ENCODE data around the gene RFTN1.

The RFTN1 gene

DNA sequence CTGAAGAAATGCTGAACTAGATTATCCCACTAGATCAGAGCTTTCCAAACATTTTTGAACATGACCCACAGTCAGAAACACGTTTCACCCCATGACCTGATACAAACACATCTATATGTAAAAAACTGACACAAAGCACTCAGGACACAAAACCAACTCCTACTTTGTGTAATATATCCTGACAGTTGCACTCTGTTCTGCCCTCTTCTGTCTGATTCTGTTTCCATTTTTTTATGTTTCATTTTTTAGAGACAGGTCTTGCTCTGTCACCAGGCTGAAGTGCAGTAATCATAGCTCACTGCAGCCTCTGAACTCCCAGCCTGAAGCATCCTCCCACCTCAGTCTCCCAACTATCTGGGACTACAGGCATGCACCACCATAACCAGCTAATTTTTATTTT, 15.8 kb upstream of the RFTN1 start:
- DNase-seq (ENCODE audit: low read depth in 2 of 2) = no peak

DNA sequence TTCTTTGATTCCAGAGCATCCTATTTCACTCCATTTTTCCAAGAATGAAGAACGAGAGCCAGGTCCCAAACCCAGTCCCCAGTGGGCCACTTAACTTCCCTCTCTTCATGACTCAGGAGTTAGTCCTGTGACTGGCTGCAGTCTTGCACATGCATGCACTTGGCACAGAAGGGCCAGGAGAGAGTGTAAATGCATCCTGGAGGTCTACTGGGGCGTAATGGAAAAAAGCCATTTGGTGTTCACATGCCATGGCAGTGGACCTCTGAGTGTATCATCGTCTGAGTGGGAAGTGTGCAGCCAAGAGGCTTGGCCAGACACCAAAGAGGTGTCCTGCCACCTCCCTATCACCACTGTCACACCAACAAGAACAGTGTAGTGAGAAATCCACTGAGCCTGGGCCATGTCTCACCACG, 15.1 kb upstream of the RFTN1 start:
- DNase-seq (ENCODE audit: low read depth in 2 of 2) = no peak

GRCh38 chr3:16528106-16528505, 14.6 kb upstream of the RFTN1 start:
- no peak for DNase-seq (ENCODE audit: low read depth in 2 of 2)

GRCh38 chr3:16524196-16524595, 10.7 kb upstream of the RFTN1 start:
- no peak for DNase-seq (ENCODE audit: low read depth in 2 of 2)

DNA sequence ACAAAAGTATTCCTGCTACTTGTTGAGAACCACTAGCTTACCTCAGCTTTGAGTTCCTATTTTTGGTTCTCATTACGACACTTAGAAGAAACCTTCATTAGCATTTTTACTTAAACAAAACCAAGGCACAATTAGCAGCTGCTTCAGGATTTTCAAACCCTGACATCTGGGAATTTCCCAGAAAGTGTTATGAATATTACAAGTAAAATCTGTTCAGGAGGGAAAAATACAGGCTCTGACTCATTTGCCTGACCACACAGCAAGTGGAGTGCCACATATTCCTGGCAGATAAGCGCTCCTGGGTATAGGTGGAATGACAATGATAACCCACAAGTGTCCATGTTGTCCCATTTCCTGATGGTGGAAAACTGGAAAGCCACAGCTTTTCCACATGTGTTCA, 10.3 kb upstream of the RFTN1 start:
- no peak for DNase-seq (ENCODE audit: low read depth in 2 of 2)

DNA sequence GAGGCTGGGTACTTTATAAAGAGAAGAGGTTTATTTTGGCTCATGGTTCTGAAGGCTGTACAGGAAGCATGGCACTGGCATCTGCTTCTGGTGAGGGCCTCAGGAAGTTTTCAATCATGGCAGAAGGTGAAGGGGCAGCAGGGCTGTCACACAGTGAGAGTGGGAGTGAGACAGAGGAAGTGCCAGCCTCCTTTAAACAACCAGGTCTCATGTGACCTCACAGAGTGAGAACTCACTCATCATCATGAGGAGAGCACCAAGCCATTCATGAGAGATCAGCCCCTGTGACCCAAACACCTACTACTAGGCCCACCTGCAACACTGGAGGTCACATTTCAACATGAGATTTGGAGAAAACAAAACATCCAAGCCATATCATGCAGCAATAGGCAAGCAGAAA, 9.3 kb upstream of the RFTN1 start:
- DNase-seq (ENCODE audit: low read depth in 2 of 2) = no peak

GRCh38 chr3:16520970-16521881, 7.7 kb upstream of the RFTN1 start:
- no peak for DNase-seq (ENCODE audit: low read depth in 2 of 2)

DNA sequence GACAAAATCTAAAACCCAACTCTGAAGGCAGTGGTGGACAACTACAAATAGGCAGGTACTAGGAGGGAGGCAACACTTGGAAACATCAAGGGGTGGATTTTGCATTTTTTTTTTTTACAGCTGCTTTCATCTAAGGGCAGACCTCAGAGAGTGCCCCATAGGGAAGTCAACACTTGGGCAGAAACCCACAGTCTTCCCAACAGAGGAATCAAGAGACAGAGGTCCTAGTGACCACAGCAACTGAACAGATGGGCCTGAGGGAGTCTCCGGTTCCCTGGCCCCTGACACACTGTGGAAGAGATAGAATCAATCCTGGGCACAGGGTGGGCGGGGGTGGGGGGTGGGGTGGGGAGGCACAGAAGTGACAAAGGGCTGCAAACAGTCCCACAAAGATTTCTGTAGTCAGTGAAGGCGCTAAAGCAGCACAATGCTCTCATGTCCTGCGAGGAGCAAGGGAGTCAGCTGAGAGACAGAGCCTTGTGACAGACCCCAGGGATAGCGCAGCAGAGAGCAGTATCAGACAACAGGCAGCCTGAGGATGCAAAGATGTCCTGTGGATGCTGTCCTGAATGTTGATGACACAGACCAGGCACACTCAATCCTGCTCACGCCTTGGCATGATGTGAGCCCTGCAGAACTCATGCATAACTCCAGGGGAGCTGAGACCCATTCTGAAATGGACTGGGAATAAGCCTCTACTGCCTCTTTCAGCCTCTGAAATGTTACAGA, 6.9 kb upstream of the RFTN1 start:
- no peak for DNase-seq (ENCODE audit: low read depth in 2 of 2)

DNA sequence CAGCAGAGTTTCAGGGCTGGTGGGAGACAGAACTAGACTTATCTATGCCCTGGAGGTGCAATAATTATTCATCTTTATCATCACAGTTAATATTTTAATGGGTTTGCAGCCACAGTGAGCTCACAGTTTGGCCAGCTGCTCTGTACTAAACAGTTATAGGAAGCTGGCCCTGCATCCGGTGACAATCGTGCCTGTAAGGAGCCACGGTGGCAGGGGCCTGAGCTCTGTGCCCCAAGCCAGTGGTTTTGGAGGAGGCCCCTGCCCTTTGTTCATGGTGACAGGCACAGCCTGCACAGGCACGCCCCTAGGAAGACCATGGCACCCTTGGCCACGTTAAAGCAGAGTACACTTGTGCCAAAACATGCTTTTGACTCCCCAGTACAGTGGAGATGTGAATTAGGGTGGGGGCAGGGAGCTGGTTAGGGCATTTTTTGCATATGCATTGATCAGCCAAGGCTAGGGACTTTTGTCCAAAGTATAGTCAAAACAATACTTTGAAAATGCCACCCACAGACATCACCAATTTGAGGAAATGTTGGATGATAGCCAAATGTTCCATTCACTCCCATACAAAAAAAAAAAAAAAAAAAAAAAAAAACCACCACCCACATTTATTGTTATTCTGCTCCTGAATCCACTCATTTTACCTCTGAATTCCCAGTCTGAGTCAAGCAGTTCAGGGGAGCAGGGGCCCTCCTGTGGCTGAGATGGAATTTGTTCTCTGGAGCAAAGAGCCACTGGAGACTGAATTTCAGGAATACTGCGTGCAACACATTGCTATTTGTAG, 3.4 kb upstream of the RFTN1 start:
- DNase-seq (ENCODE audit: low read depth in 2 of 2) = no peak

- DNase-seq (ENCODE audit: low read depth in 2 of 2) = no peak
Measured at GRCh38 chr3:16515885-16516420, 2.5 kb upstream of the RFTN1 start.

DNA sequence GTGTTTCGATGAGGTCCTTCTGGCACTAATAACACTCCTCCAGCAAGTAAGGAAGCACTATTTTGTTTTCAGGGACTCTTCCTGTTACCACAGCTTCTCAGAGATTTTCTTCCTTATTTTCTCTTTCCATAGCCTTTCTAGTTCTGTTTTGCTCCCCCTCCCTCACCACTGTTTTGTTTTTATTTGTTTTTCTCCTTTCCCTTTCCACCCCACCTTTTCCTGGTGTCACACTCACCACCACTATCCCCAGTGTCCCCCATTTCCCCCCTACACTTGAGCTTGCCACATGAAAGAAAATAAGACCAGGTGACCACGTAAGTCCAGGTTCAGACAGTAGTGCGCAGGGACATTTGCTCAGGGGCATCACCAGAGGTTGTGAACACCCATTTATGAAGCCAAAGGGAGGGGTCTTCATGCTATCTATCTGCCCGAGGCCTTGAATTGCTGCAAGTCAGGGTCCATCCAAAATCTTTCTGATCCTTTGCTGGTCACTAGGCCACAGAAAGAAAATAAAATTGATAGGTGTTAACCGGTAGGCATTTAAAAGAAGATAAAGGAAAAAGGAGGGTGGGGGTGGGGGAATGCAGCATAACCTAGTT, 1.4 kb upstream of the RFTN1 start:
- no peak for DNase-seq (ENCODE audit: low read depth in 2 of 2)

DNA sequence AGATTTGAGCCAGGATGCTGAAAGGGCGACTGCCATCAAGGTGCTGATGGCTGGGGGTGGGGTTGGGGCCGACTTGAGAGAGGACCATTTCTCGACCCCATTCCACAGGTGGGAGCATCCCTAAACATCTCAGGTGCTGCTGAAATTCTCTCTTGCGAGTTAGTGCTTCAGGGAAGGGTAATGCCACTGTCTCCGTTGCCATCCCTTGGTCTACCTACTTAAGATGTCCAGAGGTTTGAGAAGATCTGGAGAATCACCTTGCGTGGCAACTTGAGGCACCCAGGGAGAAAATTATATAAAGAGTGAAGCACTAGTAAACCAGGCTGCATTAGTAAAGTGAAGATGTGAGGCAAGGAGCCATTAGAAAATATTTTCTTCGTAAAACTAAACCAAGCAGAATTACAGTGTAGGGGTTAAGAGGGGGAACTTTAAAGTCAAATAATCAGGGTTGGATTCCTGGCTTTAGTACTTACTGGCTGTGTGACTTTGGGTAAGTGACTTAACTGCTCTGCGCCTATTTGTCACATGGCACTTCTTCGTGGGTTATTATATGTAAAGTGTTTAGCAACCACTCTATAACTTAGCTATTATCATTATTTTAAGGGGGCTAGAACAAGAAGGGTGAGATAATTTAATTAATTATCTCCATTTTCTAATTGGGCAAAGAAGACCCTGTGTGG, 662 bp upstream of the RFTN1 start:
- no peak for DNase-seq (ENCODE audit: low read depth in 2 of 2)

DNA sequence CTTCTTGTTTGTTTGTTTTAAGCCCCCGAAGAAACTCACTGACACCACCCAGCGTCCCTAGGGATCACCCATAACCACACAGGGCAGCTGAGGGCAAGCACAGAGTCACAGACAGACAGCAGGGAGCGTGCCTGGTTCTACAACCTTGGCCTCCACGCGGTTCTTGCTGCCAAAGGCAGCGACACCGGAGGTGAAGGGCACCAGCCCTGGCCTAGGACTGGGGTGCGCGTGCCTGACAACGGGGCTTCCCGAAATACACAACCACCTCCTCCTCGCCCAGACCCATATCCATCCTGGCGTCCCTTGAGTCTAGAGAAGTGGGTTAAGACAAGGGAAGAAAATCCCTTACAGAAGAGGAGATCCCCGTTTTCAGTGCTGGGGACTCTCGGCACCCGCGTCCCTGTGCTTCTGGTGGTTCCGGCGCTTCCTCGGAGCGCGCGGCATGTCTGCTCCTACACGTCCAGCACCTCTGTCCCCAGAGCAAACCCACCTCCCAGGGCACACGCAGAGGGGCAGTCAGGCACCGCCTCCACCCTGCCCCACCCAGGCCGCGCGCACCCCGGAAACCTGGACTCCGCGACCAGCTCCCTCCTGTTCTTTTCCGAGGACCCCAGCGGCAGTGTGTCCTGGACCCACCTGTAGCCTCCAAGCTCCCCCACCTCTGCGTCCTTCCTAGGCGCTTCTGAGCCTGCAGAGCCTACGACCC, 911 bp downstream of the RFTN1 start:
- no peak for DNase-seq (ENCODE audit: low read depth in 2 of 2)

DNA sequence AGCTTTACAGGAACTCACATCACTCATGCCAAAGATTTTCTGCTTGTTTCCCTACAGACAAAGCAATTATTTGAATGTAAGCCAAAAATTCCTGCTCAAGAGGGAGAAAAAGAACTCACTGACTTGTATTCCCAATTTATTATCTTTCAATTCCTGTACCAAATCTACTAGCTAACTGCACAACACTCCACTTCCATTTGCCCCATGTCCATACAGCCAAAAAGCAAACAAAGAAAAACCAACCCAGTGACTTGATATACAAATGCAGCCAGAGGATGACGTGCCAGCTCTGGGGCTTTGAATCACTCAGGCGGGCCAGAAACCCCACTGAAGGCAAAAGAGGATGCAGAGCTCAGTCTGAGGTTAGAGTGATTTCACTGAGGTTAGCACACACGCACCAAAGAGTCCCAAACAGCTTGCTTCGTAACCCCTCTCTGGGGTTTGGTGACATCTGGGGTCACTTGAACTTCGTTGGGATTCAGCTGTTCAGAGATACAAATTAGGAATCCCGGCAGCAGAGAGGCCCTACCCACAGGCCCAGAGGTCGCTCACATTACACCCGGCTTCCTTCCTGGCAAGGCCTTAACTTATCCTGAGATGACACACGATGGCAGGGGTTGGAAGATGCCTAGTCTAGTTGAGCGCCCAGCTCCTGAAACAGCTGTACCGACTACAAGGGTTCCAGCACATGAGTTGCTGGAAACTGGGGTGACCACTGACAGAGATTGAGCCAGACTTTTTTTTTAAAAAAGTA, 1.6 kb downstream of the RFTN1 start:
- DNase-seq (ENCODE audit: low read depth in 2 of 2) = peak; percentile 73 to 80

GRCh38 chr3:16510620-16511319, 2.7 kb downstream of the RFTN1 start:
- DNase-seq (ENCODE audit: low read depth in 2 of 2) = no peak

DNA sequence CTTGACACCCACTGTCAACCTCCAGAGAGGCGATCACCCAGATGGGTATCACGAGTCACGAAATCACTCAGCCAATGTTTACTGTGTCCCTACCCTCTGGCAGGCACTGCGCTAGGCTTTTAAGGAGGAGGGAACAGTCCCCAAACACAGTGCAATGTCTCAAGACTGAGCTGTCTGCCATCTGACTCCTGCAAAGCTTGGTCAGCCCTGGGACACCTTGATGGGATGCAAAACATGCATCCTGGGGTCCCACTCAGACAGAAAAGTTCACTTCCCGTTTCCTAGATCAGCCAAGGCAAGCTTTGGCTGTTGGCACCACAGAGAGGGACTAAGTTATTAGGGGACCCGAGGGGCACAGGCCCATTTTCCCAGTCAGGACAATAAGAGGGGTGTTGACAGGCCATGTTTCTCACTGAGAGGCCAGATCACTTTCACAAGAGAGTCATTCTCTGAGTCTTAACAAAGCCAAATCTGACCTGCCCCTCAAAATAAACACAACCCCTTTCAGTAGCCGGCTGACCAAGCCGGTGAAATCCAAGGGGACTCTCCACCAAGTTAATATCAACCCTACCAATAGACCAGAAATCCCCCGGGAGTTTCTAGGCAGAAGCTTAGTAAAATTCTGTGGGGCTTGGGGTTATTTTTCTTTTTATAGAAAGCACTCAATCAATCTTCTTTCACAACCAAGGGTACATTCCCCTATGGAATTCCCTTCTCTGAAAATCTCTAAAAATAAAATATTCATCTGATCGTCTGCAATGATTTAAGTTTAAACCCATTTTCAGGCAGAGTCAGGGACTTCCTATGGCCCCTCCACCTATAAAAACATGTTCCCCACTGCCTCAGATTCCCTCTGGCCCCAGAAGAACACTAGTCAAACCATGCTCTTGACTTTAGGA, 3.5 kb downstream of the RFTN1 start:
- no peak for DNase-seq (ENCODE audit: low read depth in 2 of 2)

DNA sequence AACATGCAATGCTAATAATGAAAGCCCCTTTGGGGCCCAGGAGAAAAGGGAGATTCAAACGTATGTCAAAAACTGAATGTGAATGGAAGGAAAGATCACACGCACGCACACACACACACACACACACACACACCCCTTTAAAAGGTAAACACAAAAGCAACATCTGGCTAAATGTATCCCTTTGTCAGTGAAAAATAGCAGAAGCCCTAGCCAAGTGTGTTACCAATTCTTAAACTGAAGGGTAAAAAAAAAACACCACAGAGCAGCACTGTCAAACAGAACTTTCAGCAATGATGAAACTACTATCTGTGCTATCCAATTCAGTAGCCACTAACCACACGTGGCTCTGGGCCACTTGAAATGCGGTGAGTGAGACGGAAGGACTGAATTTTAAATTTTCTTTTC, 4.9 kb downstream of the RFTN1 start:
- no peak for DNase-seq (ENCODE audit: low read depth in 2 of 2)

DNA sequence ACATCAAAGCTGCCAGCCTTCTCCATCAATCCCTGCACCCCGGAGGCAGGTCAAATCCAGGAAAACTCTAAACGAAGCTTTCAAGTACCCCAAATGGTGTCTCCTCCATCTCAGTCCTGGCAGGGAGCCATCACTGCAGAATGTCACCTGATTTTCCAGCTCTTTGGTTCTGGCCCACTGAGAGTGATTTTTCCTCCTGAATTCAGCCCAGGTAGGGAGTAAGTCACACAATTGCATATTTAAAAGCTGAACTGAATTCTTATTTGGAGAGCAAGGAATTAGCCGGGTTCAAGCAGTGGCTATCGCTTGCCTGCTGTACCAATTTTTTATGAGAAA, 5.3 kb downstream of the RFTN1 start:
- no peak for DNase-seq (ENCODE audit: low read depth in 2 of 2)

Data from stimulated activated CD4-positive, alpha-beta T cell treated with anti-CD3 and anti-CD28 coated beads, Interleukin-15, amount 100 ng/mL, for 48 hours (primary cell).